T-helper 2 cell treated with Interferon-gamma antibody and Interleukin-4, amounts not matched to agents 5 μg/mL and 100 μg/mL, for 36 hours (primary cell): ENCODE data around the gene RXRB.
A peak's percentile ranks its signal among the peaks of the same experiment; 100 is the strongest.
"Not testable (repeated sequence)": the region's sequence is repeated elsewhere in the genome, so short reads cannot be mapped to it uniquely, and the experiment has no call there.

Experiments
- DNase-seq: peaks from one replicate; pipeline ENCODE4 v3.0.0; 2021; ENCODE audit warnings: low spot score
- H3K27ac Mint-ChIP-seq: one replicate; pipeline ENCODE4 v1.8.0; 2021; ENCODE audit warnings: mild to moderate bottlenecking, mixed read lengths
- H3K27me3 Mint-ChIP-seq: one replicate; pipeline ENCODE4 v1.8.0; 2021; ENCODE audit warnings: low read depth, mixed read lengths
- H3K36me3 Mint-ChIP-seq: one replicate; pipeline ENCODE4 v1.8.0; 2021; ENCODE audit warnings: low read depth, mixed read lengths
- H3K4me1 Mint-ChIP-seq: one replicate; pipeline ENCODE4 v1.8.0; 2021; ENCODE audit warnings: low read depth, mixed read lengths
- H3K4me3 Mint-ChIP-seq: one replicate; pipeline ENCODE4 v1.8.0; 2022; ENCODE audit warnings: mild to moderate bottlenecking, moderate library complexity, mixed read lengths
- H3K9me3 Mint-ChIP-seq: one replicate; pipeline ENCODE4 v1.8.0; 2021; ENCODE audit warnings: mixed read lengths

The RXRB gene

DNA sequence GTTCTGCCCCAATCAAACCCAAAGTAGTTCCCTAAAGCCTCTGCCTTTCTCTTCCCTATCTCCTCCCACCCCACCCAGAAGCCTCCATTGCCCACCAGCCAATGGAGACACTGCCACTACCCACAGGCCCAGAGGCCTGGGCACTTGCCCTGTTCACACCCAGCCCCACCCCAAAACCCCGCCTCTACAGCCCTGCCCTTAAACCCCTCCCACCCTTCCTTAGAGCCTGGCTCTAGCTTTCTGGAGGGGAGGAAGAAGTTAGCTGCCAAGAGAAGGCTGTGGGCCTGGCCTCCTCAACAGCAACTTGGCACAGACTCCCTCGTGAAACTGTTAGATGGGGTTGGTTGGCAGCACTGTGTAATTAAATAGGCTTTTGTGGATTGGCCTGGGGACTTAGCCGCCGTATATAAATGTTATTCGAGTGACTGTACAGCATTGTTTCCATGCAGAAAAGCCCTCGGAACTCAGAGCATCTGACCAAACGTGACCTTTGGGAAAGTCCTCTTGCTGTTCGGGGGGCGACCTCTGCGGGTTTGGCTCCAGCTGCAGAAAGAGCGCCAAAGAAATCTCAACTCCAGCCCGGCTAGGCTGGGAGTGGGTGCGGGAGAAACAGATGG lies 39.6 kb downstream of the RXRB start:
- Mint-ChIP-seq H3K9me3 (no peaks in the 10 kb centered on the region), H3K4me1 (peaks cover 12% of the 10 kb centered on the region), H3K27ac (peak overlapping the region; percentile 82), H3K4me3 (peak overlapping the region; percentile 87), H3K27me3 (no peaks in the 10 kb centered on the region), H3K36me3 (no peaks in the 10 kb centered on the region)
- DNase-seq: no peak

DNA sequence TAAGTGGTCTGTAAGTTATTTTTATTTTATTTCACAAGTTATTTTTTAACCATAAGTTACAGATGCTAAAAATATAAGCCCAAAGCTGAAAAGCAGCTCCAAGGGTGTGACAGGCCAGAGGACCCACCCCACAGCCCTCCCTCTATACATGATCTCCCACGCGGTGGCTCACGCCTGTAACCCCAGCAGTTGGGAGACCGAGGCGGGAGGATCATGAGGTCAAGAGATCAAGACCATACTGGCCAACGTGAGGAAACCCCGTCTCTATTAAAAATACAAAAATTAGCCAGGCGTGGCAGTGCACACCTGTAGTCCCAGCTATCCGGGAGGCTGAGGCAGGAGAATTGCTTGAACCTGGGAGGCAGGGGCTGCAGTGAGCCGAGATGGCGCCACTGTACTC lies 40.4 kb downstream of the RXRB start:
- no peak overlapping the region for H3K27ac Mint-ChIP-seq
- no peak for DNase-seq
- no peak overlapping the region for H3K4me3 Mint-ChIP-seq
- H3K9me3 Mint-ChIP-seq: no peaks in the 10 kb centered on the region
- H3K36me3 Mint-ChIP-seq: no peaks in the 10 kb centered on the region
- H3K4me1 Mint-ChIP-seq: peaks cover 12% of the 10 kb centered on the region
- no peaks in the 10 kb centered on the region for H3K27me3 Mint-ChIP-seq

DNA sequence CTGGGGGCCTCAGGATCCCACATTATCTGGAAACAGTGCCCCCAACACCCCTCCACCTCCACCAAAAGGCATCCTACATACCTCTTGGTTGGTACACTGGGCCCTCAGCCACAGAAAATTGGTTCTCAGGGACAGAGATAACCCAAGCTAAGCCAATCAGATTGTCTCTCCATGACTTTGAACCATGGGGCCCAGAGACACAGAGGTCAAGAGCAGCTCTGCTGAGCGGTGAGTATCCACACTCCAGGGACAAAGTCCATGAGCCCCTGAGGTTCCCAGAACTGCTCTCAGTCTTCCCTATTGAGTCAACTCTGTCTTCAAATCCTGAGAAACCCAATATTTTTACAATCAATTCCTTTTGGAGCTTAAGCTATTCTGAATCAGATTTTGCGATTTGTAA lies 43.5 kb downstream of the RXRB start:
- peaks cover 10% of the 10 kb centered on the region for H3K4me1 Mint-ChIP-seq
- no peaks in the 10 kb centered on the region for H3K36me3 Mint-ChIP-seq
- peaks cover 6% of the 10 kb centered on the region for H3K27me3 Mint-ChIP-seq
- H3K9me3 Mint-ChIP-seq: peaks cover 8% of the 10 kb centered on the region
- H3K27ac Mint-ChIP-seq: no peak overlapping the region
- no peak overlapping the region for H3K4me3 Mint-ChIP-seq
- DNase-seq: no peak

DNA sequence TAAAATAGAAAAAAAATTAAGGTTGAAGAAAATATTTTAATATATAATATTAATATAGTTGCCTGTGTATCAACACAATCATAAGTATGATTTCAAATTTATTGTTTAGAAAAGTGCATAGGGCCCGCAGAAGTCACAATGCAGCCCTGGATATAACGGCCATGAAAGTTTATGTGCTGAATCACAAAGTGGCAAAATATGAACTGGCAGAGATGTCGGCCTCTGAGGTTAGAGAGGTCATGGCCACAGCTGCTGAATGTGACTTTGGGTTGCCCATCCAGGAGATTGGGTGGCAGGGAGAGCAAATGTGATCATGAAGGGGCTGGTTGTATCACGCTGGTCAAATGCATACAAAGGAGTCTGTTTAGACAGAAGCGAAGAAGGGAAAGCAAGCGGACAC lies 43.9 kb downstream of the RXRB start:
- Mint-ChIP-seq H3K4me1 (peaks cover 7% of the 10 kb centered on the region), H3K9me3 (peaks cover 12% of the 10 kb centered on the region), H3K27ac (no peak overlapping the region), H3K36me3 (no peaks in the 10 kb centered on the region), H3K27me3 (peaks cover 8% of the 10 kb centered on the region), H3K4me3 (no peak overlapping the region)
- no peak for DNase-seq

DNA sequence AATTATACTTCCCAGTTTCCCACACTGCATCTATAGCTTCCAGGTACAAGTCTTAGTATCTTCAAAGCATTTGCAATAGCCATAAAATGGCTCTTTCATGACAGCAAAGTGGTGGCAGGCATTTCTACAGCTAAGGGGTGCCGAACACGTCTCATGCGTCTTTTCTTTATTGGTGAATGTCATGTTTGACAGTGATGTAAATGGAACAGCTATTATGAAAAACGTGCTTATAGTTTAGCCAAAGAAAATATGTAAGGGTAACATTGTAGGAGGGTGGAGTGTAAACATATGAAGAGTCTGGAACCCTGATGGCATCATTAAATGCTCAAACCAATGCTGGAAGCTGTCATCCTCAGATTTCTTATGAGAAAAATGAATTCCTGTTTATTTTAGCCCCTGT lies 46.1 kb downstream of the RXRB start:
- peaks cover 13% of the 10 kb centered on the region for H3K9me3 Mint-ChIP-seq
- no peak overlapping the region for H3K27ac Mint-ChIP-seq
- no peak overlapping the region for H3K4me3 Mint-ChIP-seq
- DNase-seq: no peak
- peaks cover 17% of the 10 kb centered on the region for H3K27me3 Mint-ChIP-seq
- H3K4me1 Mint-ChIP-seq: no peaks in the 10 kb centered on the region
- no peaks in the 10 kb centered on the region for H3K36me3 Mint-ChIP-seq

DNA sequence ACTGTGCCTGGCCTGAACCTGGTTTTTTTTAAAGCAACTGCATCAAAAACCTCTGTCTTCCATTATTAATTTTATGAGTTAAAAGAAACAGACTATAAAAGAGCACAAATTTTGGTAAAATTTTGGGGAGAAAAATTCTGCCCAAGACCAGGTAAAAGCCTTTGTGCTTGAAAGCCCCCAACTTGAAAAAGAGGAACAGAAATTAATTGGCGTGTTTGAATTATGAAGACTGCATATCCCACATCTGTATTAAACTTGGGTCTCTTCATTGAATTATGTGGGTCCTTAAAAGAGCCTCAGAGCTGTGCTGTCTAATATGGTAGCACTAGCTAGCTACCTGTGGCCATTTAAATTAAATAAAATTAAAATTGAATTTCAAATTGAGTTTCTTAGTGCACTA lies 49.4 kb downstream of the RXRB start:
- Mint-ChIP-seq H3K27ac (no peak overlapping the region), H3K27me3 (peaks cover 19% of the 10 kb centered on the region), H3K4me1 (no peaks in the 10 kb centered on the region), H3K36me3 (no peaks in the 10 kb centered on the region), H3K4me3 (no peak overlapping the region), H3K9me3 (peaks cover 13% of the 10 kb centered on the region)
- no peak for DNase-seq

DNA sequence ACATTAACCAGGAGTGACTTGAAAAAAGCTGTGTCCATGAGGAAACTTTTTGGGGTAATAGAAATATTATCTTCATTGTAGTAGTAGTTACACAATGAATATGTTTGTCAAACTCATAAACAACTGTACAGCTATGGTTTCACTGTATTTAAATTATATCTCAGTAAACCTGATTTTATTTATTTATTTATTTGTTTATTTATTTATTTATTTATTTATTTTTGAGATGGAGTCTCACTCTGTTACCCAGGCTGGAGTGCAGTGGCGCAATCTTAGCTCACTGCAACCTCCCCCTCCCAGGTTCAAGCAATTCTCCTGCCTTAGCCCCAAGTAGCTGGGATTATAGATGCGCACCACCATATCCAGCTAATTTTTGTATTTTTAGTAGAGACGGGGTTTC lies 49.9 kb downstream of the RXRB start:
- Mint-ChIP-seq H3K27me3 (peaks cover 19% of the 10 kb centered on the region), H3K9me3 (peaks cover 13% of the 10 kb centered on the region)
- not testable (repeated sequence) for H3K27ac Mint-ChIP-seq, DNase-seq, H3K4me3 Mint-ChIP-seq, H3K36me3 Mint-ChIP-seq, H3K4me1 Mint-ChIP-seq

DNA sequence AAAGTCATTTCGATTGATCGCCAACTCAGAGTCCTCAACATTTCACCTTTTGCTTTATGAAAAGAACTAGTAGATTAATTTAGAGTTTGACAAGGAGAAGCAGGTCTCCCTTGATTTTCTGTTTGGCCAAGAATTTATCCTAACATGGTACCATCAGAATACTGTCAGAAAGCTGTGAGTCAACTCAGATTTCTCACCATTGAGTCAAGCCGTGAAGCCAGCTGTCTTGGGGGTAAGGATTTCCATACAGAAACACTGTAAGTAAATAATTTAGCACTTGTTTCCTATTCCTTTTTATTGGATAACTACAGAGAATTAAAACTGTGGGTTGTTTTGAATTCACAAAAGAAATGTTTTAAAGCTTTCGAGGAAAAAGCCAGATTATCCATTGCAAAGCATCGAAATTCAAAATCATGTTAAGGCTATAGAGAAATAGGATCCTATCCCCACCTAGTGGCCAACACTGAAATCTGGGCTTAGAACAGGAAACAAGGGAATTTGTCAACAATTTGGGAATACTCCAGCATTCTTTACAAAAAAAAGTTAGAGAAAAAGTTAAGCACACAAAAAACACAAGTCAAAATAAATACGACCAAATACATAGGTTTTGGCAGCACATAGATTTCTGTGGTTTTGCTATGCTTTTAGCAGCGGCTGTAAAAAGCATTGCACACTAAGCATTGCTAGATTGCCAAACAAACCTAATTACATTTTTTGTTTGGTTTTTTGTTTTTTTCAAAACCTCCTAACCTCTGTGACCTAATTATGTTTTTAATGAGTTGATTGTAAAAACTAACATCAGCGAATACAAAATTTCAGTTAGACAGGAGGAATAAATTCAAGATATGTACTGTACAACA lies 52.4 kb downstream of the RXRB start:
- Mint-ChIP-seq H3K27me3 (peaks cover 26% of the 10 kb centered on the region), H3K36me3 (no peaks in the 10 kb centered on the region), H3K27ac (no peak overlapping the region), H3K4me3 (no peak overlapping the region), H3K9me3 (peaks cover 13% of the 10 kb centered on the region), H3K4me1 (peaks cover 6% of the 10 kb centered on the region)
- no peak for DNase-seq

DNA sequence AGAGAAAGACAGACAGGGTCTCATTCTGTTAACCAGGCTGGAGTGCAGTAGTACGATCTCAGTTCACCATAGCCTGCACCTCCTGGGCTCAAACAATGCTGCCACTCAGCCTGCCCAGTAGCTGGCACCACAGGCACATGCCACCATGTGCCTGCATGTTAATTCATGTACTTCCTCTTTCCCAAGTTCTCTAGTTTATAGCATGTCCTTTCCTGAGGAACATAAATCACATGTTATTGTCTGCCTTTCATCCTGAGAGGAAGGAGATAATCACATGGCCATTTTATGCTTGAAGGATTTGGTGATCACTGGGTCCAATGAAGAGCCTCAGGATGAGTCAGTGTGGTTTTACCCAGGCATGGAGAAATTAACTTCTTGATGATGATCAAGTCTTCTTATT lies 56.1 kb downstream of the RXRB start:
- Mint-ChIP-seq H3K4me1 (peaks cover 11% of the 10 kb centered on the region), H3K27me3 (peaks cover 34% of the 10 kb centered on the region), H3K9me3 (no peaks in the 10 kb centered on the region), H3K4me3 (no peak overlapping the region), H3K27ac (no peak overlapping the region), H3K36me3 (no peaks in the 10 kb centered on the region)
- DNase-seq: no peak
